Stimulated activated CD4-positive, alpha-beta T cell treated with anti-CD3 and anti-CD28 coated beads, Interleukin-15, amount 100 ng/mL, for 48 hours (primary cell): ENCODE results near the gene RMP24.
"Not testable (repeated sequence)": the region's sequence is repeated elsewhere in the genome, so short reads cannot be mapped to it uniquely, and the experiment has no call there.

Experiments used
- DNase-seq, 2 donors: peaks; one replicate each; pipeline ENCODE4 v3.0.0-alpha.2; 2020; ENCODE audit warnings: low read depth in 2 of 2

Gene RMP24

DNA sequence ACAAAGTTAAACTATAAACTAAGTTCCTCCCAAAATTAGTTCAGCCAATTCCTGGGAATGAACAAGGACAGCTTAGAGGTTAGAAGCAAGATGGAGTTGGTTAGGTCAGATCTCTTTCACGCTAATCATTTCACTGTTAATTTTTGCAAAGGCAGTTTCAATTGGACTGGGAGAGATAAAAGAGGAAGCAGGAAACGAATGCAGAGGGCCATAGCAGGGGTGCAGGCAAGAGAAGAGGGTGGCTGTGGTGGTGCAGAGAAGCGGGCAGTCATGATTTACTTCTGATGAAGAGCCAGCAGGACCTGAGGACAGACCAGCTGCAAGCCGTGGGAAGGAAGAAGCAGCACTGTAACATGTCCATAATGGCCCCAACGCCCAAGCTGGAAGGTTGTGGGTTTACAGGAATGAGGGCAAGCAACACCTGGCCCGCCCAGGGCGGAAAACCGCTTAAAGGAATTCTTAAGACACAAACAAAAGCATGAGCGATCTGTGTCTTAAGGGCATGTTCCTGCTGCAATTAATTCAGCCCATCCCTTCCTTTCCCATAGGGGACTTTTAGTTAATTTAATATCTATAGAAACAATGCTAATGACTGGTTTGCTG lies 4.1 kb upstream of the RMP24 start:
- DNase-seq = no peak

DNA sequence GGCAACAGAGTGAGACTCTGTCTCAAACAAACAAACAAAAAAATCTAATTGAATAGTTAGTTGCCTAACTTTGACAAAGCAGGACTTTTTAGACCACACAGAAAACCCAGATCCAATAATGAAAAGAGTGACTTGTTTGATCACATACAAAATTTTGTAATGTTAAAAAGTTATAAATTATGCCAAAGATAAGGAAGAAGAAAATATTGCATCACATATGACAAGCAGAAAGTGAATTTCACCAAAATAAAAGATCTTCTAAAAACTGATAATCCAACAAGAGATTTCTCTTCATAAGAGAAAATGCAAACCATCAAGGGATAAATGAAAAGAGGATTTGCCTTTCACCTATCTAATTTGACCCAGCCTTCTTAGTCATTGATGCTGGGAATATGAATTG lies 2.8 kb upstream of the RMP24 start:
- DNase-seq = no peak

DNA sequence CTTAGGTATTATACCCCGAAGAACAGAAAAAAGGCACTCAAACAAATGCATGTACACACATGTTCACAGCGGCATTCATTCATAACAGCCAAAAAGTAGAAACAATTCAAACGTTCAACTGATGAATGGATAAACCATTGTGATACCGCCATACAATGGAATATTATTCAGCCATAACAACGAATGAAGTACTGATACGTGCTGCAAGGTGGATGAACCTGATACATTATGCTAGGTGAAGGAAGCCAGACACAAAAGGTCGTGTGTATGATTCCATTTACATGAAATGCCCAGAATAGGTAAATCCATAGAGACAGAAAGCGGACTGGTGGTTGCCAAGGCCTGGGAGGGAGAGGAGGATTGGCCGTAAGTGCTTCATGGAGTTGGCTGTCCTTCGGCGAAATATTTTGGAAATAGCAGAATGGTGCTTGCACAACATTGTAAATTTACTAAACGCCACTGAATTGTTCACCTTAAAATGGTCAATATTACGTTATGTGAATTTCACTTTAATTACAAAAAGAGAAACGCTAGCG lies 750 bp upstream of the RMP24 start:
- DNase-seq = no peak

DNA sequence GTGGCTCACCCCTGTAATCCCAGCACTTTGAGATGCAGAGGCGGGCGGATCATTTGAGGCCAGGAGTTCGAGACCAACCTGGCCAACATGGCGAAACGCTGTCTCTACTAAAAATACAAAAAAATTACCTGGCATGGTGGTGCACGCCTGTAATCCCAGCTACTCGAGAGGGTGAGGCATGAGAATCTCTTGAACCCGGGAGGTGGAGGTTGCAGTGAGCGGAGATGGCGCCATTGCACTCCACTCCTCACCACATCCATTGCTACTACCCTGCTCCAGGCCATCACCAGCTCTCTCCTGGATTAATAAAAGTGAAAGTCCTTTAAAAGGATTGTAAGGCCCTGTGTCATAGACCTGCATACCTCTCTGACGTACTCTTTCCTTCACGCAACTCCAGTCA lies 1.2 kb downstream of the RMP24 start:
- DNase-seq = no peak

DNA sequence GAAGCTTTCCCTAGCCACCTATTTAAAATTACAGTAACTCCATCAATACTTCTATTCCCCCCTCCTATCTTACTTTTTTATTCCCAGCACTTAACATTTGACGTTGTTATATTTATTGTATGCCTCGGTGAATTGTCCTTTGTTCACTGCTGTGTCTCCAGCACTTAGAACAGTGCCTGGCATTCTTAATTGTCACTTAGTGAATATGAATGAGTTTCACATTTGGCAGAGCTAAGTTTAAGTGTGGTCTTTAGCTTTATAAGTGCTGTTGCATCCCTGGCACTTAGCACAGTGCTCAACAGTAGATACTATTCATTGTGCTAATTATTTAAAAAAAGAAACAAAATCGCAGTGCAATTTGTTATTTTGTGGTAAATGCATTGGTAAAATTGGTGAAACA lies 1.7 kb downstream of the RMP24 start:
- DNase-seq = no peak

DNA sequence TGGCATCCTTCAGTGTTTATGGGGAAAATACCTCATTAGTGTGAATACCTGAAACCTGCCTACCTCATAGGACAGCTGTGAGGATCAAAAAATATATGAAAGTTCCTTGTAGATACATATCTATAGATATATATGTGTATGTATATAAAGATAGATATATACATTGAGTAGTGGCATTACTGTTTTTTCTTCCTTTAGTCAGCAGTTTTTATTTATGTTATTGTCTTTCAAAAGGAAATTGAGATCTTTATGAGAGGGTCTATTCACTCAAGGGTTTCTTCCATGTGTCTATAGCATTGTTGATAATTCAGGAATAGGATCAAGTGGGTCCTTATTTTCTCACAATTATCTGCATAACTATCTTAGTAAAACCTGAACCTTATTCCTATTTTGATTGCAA lies 6.6 kb downstream of the RMP24 start:
- no peak for DNase-seq

DNA sequence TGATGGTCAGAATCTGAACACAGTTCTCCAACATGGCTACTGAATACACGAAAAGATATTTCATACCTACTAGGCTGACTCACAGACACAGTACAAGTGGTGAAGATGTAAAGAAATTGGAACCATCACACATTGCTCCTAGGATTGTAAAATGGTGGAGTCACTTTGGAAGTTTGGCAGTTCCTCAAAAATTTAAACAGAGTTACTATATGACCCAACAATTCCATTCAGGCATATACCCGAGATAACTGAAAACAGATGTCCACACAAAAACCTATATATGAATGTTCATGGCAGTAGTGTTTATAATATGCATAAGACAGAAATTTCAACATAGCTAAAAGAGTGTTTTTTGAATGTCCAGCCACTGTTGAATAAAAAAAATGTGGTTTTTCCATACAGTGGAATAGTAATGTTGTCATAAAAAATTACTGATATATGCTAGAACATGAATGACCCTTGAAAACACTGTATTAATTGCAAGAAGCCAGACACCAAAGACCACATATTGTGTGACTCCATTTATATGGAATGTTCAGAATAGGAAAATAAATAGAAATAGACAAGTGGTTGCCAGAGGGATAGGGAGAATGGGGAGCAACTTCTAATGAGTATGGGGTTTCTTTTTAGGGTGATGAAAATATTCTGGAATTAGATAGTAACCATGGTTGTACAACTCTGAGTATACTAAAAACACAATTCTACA lies 10.1 kb downstream of the RMP24 start:
- DNase-seq = no peak

DNA sequence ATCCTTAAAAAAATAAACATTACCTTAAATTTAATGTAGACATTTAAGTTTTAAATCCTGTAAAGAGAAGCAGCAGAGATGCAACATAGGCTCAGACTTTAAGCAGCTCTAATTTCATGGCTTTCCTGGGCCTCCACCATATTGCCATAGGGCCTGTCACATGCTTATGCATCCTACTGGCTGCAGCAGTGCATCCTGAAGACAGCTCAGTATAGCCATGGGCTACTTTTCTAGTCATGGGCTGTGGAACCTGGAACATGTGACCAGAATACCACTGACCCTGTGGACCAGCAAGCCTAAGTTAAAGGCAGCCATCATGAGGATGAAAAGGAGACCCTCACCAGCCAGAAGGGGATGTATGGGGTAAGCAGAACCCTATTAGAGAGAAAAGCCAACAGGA lies 10.7 kb downstream of the RMP24 start:
- no peak for DNase-seq

DNA sequence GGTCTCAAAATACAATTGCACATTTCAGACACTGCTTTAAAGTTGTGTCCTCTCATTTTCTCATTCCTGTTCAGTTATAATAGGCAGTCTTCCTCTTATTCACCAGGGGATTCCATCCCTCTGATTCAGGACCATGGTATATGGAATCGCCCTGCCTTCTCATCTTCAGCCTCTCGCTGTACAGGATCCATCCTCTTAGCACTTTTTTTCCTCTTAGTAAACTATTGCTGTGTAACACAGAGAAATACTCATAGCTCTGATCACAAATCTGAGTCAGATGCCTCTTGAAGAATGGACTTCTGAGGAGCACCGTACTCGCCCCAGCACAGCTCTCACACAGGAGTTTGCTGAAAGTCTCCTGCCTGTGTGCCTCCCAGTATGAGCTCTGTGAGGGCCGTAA lies 11.3 kb downstream of the RMP24 start:
- no peak for DNase-seq

DNA sequence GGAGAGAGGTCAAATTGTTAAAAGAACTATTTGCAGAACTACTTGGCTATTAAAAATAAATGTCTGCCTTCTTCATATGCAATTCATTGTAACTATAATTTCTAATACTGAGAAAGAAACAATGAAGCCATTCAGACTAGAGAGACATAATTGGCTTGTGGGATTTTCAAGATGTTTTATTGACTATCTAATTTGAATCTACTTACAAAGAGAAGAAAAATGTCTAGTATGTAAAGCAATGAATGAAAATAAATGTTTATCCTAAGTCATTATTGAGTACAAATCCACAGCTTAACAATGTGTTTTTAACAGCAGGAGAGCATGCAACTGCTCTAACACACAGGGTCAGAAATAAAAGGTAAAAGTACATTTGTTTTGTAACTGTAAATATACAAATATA lies 19.2 kb downstream of the RMP24 start:
- DNase-seq = no peak

DNA sequence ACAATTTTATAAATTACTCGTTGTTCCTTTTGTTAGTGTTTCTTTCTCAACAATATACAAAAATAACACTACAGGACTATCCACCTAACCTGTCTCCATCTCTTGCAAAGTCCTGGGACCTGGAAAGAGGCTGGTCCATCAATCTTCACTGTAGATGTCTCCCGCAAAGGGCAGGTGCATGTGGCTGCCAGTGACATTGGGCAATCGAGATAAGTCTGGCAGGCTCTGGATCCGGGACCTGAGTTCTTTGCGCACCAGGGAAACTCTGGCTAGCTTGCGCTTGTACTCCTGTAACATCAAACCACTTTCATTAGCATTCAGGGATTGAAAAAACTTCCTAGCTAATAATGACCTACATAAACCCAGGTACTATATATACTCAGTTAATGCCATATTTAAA lies 20.5 kb downstream of the RMP24 start:
- DNase-seq = no peak

DNA sequence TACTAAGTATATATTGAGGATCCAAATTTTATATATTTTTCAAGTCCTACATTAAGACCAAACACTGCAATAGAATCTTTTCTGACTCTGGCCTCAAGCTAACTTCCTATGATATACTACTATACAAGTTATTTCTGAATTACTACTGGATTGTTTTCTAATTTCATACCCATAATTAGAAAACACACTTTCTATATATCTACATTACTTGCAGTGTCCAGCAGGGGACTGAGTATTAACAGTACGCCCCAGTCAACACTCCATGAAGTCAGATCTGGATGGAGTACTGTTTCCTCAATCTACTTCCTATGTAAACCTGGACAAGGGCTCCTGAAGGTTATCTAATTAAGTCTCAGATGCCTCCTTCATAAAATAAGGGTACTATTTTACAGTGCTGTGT lies 26.5 kb downstream of the RMP24 start:
- DNase-seq = no peak

DNA sequence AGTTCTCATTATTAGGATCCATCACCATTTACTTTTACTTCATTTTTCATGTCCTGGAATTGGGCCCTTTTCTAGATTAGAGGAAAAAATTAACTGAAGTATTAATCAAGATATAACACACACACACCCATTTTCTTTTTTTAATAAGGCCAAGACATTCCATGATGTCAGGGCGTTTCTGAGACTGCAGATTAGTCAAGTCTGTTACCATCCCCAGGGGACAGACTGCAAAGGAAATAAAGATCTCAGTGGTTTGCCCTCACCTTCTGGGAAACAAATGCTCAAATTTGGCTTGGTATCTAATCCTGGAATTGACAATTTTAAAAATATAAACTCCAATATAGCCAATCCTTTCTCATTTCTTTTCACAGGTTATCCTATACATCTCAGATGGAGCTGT lies 27.4 kb downstream of the RMP24 start:
- DNase-seq = no peak

DNA sequence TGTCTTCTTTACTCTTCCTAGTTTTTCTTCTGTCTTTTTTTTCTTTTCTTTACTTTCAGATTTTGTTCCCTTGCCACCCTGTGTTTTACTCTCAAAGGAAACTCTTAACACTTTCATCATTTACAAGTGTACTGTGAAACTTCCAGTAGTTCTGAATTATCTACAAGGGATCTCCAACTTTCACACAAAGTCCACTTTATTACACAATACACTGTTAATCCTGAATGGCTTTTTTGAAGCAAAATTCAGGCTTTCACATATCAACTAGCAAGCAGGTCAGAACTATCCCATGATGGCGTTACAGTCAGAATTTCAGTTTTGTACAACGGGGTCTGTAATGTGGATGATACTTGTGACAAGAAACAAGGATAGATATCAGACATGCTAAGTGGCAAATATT lies 34.5 kb downstream of the RMP24 start:
- no peak for DNase-seq

DNA sequence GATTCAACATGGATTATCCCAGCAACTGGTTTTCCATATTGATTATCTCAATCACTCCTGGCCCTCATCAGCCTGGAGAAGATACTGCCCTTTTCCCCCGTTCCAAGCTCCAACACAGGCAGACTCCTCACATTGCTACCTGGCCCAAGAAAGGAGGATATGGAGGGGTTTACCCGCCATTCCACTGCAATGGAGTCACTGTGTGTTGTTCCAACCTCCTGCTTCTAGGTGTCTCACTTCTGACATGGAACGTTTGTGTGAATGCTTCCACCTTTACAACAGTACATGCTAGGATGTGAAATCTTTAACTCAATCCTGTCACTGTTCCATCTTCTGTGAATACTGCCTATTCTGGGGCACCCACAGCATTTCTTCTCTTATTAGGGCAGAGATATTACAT lies 36.7 kb downstream of the RMP24 start:
- DNase-seq = no peak

DNA sequence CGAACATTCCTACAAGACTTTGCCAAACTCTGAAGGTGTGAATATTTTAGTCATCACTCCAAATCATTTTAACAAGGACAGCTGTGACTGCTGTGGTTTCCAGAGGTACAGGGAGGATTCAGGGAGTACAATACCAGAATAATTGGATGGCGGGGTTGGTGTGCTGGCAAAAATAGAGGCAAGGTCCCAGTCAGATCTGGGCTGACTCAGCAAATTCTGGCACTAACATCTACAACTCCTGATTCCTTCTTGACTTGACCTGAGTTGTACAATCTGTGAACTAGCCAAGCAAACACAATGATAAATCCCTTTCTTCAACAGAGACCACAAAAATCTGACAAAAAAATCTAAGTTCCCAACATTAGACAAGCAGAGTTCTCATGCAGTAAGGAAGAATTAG lies 40.4 kb downstream of the RMP24 start:
- no peak for DNase-seq

DNA sequence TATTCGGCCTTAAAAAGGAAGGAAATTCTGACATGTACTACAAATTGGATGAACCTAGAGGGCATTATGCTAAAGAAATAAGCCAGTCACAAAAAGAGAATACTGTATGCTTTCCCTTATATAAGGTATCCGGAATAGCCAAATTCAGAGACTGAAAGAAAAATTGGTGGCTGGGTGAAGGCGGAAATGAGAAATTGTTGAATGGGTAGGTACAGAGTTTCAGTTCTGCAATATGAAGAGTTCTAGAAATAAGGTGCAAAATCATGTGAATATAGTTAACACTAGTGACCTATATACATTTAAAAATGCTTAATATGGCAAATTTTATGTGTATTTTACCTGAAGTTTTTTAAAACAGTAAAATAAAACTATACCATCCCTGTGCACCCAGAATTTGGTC lies 43.1 kb downstream of the RMP24 start:
- DNase-seq = no peak

DNA sequence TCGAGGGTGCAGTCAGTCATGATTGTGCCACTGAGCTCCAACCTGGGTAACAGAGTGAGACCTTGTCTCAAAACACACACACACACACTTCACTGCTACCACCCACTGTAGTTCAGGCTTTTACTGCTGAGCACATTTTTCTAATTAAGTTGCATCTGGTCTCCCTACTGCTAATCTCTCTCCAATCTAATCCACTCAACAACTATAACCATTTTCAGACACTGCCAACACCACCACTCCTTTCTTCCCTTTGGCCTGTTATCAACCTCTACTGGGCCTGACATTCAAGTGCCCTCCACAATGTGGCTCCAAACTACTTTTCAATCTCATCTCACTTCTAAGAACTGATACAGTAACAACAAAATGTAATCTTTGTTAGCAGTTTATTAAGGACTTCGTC lies 44.8 kb downstream of the RMP24 start:
- DNase-seq = no peak

DNA sequence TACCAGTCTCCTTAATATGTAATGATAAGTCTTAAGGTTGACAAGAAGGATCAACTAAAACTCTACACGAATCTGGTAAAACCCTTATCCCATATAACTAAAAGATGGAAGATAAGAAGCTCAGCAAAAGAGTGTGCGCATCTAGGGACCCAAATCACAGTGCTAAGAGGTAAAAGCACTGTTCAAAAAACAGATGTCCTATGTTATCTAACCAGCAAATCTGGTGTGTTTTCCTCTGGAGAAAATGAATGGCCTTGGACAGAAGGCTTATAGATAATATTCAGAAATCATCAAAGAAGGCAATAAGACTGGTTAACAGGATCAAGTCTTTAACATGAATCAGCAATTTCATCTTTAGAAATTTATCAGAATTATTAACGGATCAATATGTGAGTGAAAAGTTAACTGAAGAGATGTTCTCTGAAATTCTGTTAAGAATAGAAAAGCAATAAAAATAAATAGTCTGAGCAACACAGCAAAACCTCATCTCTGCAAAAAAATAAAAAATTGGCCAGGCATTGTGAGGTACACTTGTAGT lies 47.8 kb downstream of the RMP24 start:
- DNase-seq = no peak

DNA sequence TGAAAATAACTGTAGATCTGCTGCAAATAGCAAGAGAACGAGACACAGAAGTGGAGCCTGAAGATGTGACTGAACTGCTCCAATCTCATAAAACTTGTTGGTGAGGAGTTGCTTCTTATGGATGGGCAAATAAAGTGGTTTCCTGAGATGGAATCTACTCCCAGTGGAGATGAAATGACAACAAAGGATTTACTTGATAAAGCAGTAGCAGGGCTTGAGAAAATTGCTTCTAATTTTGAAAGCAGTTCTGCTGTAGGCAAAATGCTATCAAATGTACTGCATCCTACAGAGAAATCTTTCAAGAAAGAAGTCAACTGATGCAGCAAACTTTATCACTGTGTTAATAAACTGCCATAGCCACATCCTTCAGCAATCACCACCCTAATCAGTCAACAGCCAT lies 50.9 kb downstream of the RMP24 start:
- DNase-seq = no peak

DNA sequence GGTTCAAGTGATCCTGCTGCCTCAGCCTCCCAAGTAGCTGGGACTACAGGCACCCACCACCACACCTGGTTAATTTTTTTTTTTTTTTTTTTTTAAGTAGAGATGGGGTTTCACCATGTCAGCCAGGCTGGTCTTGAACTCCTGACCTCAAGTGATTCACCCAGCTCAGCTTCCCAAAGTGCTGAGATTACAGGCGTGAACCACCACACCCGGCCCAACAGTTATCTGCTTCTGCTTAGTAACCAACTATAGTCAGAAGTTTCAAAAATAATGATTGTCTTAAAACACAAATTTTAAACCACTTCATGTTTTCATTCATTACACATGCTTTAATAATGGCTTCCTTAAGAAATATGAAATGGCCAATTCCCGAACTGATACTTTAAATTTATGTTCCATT lies 51.8 kb downstream of the RMP24 start:
- not testable (repeated sequence) for DNase-seq

DNA sequence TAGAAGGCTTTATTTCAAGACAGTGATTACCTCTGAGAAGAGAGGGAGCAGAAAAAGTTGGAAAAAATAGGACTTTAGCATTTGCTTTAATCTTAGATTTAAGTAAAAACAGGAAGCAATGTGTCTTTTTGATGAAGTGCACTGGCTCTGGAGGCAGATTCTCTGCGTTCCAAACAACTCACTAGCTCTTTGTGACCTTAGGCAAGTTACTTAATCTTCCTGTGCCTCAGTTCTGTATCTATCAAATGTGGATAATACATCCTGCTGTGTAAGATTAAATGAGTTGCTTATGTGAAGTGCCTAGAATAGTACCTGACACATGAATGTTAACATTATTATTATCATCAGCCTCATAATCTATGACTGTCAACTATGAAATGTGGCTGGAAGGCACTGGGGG lies 52.5 kb downstream of the RMP24 start:
- DNase-seq = no peak

DNA sequence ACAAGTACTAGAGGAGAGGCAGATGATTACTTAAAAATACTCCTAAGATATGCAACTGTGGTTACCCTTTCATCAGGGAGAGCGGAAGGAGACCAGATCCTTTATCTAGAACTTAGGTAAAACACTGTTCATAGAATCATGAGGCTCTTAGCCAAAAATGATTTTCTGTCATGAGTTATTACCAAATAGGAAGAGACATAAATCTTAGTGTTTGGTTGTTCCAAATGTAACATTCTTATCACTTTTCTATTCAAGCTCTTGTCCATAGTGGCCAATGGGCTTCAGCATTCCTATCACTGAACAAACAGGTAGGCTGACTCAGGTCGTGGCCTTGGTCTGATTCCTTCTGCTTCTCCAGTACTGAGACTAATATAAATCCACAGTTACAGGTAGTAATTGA lies 56.4 kb downstream of the RMP24 start:
- no peak for DNase-seq
